HL-60 (cell line): Measurements from ENCODE around the gene FAM107B.

Experiments used
- DNase-seq, 2 experiments: peaks; one replicate each; pipeline ENCODE4 v3.0.0-alpha.2; 2010 to 2020; ENCODE audit warnings: low read depth in 1 of 2, low spot score in 1 of 2
- H3K27ac ChIP-seq: fragments of 250-450 bp; sonication (Bioruptor Pico); replicated peaks from 2 replicates; pipeline ENCODE4 v1.5.1; 2020; ENCODE audit warnings: mild to moderate bottlenecking, moderate library complexity
- H3K27me3 ChIP-seq: fragments of 250-450 bp; sonication (Bioruptor Pico); 2 replicates; pipeline ENCODE4 v1.5.1; 2021; ENCODE audit warnings: mild to moderate bottlenecking, moderate library complexity; ENCODE audit not compliant: insufficient read depth, poor library complexity, severe bottlenecking
- H3K4me3 ChIP-seq: replicated peaks from 2 replicates; pipeline ENCODE4 v1.5.1; 2011; ENCODE audit warnings: mild to moderate bottlenecking, control low read depth, low read length; ENCODE audit not compliant: insufficient read depth
- CTCF ChIP-seq: IDR thresholded peaks from one replicate; pipeline ENCODE4 v1.5.1; 2011; ENCODE audit warnings: low read length, control low read depth, inconsistent platforms; ENCODE audit not compliant: insufficient read depth
- GABPA ChIP-seq: IDR thresholded peaks from 2 replicates; pipeline ENCODE4 v1.6.1; 2012; ENCODE audit warnings: low read depth
- POLR2AphosphoS5 ChIP-seq: IDR thresholded peaks from 2 replicates; pipeline ENCODE4 v1.6.1; 2012; ENCODE audit warnings: low read depth
- REST ChIP-seq: IDR thresholded peaks from 2 replicates; pipeline ENCODE4 v1.6.1; 2012; ENCODE audit warnings: low read depth; ENCODE audit not compliant: insufficient replicate concordance
- SPI1 ChIP-seq: IDR thresholded peaks from 2 replicates; pipeline ENCODE4 v1.6.1; 2012; ENCODE audit warnings: low read depth, mild to moderate bottlenecking, borderline replicate concordance

The FAM107B gene

GRCh38 chr10:14548970-14549369 lies 225.7 kb downstream of the FAM107B start:
- Histone ChIP-seq H3K4me3 (no peak overlapping the region), H3K27ac (no peak overlapping the region), H3K27me3 (no peaks in the 10 kb centered on the region)
- no peak for DNase-seq
- no peak for TF ChIP-seq POLR2AphosphoS5
- no peak for TF ChIP-seq REST
- no peak for TF ChIP-seq SPI1
- TF ChIP-seq CTCF: no peak
- TF ChIP-seq GABPA: no peak

GRCh38 chr10:14548474-14548873 lies 226.2 kb downstream of the FAM107B start:
- TF ChIP-seq SPI1 (no peak), REST (no peak), POLR2AphosphoS5 (no peak), CTCF (no peak)
- Histone ChIP-seq H3K27ac (no peak overlapping the region), H3K27me3 (no peaks in the 10 kb centered on the region), H3K4me3 (no peak overlapping the region)
- DNase-seq: no peak

GRCh38 chr10:14547816-14548215 lies 226.9 kb downstream of the FAM107B start:
- TF ChIP-seq SPI1 (no peak), POLR2AphosphoS5 (no peak), CTCF (no peak), GABPA (no peak), REST (no peak)
- H3K27ac ChIP-seq: no peak overlapping the region
- no peaks in the 10 kb centered on the region for H3K27me3 ChIP-seq
- DNase-seq: no peak
- no peak overlapping the region for H3K4me3 ChIP-seq
